NCI-H146 treated with DMSO at 0.1 percent for 48 hours (cell line): ENCODE results near the gene MS4A6E.
"Not testable (repeated sequence)": the region's sequence is repeated elsewhere in the genome, so short reads cannot be mapped to it uniquely, and the experiment has no call there.

Experiments
- DNase-seq: peaks from one replicate; lab custom pipeline; 2025; ENCODE audit not compliant: unreplicated experiment; lab: John Stamatoyannopoulos, UW

MS4A6E gene, protein sequence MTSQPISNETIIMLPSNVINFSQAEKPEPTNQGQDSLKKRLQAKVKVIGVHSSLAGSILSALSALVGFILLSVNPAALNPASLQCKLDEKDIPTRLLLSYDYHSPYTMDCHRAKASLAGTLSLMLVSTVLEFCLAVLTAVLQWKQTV

DNA sequence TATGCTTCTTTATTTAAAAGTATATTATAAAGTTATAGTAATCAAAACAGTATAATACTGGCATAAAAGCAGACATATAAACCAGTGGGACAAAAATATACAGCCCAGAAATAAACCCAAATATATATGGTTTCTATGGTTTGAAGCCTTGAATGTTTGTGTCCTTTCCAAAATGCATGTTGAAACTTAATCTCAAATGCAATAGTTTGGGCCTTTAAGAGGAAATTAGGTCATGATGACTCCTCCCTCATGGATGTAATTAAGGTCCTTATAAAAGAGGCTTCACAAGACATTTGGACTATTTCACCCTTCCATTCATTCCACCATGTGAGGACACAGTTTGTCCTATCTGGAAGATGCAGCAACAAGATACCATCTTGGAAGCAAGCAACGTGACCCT is at the start of gene MS4A6E:
TSS of gene MS4A6E (plus strand) at position 301 of the 400 bp plus-strand sequence. CDS start 7,641 bp downstream, outside the sequence.
- DNase-seq: no peak

DNA sequence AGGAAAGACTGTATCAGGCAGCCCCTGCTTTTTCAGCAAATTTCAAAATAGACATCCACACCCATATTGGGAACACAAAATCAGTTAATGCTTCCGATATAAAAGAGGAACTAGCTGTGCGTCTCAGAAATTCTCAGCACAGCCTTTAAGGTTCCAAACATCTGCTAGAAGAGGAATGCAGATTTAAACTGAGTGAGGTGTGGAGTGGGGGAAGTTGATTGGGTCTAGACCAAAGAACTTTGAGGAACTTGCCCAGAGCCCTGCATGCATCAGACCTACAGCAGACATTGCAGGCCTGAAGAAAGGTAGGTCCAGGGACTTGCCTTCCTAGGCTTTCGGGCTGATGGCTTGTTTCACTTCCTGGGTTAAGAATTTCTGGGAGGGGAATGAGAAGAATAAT is 46.6 kb upstream of the MS4A6E start, which contains the start of gene MS4A4A:
TSS of gene MS4A4A (plus strand) at position 255 of the 400 bp plus-strand sequence. CDS start at position 265, 10 bp downstream.
- no peak for DNase-seq

DNA sequence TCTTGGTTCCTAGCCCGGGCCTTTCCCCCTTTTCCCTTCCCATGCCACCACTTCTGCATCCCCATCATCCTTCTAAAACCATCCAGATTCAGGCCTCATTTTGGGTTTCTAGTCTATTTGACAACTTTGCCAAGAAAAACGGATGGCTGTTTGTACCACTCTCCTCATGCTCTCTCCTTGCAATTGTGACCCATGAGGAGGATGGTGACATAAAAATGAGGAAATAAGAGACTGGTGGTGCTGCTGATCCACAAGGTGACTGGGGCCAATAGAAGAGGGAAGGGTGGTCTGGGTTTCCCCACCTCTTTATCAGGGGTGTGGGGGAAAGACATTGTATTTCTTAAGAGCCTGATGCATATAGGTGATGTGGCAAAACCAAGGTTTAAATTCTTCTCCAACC is 45.6 kb upstream of the MS4A6E start:
- DNase-seq: no peak

DNA sequence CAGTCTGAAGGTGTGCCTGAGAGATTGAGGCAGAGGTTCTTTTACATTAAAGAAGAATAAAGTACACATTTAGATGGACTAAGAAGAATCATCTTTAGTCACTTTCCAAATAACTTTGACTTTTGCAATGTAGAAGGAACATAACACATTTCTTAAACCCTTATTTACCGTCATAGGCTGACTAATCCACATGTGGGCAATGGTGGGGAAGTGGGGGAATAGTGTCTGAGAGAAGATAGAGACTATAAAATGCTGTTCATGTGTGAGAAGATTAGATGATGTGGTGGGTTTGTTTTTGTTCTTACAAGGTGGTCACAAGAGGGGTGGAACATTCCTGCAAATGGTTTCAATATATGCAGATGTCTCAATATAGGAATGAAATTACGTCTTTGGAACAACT is 44.8 kb upstream of the MS4A6E start:
- no peak for DNase-seq

DNA sequence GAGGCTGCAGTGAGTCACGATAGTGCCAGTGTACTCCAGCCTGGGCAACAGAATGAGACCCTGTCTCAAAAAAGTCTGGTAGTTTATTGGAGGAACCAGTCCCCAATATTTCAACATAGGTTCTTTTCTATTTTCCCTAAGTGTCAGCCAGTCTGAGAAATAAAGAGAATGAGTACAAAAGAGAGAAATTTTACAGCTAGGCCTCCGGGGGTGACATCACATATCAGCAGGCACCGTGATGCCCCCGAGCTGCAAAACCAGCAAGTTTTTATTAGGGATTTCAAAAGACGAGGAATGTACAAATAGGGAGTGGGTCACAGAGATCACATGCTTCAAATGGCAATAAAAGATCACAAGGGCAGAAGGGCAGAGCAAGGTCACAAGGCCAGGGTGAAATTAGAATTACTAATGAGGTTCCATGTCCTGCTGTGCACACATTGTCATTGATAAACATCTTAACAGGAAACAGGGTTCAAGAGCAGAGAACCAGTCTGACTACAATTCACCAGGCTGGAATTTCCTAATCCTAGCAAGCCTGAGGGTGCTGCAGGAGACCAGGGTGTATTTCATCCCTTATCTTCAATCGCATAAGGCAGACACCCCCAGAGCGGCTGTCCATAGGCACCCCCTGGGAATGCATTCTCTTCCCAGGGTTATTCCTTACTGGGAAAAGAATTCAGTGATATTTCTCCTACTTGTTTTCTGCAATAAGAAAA is 41.5 kb upstream of the MS4A6E start:
- DNase-seq: not testable (repeated sequence)

DNA sequence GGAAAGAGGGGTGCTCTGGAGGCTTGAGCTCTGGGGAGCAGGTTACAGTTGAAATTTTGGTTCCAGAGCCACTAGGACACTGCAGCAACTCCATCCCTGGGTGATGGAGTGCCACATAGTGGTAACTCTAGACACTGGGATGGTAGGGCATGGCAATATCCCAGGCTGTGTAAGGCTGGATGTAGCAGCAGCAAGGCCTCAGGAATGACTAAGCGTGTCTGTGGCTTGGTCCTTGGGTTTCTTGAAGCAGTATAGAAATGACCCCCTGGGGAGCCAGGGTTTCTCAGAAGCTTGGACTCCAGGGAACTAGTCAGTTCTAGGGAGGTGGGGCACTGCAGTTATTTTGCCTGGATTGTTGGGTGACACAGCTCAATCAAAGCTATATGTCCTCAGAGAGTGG is 38.5 kb upstream of the MS4A6E start:
- DNase-seq: no peak

DNA sequence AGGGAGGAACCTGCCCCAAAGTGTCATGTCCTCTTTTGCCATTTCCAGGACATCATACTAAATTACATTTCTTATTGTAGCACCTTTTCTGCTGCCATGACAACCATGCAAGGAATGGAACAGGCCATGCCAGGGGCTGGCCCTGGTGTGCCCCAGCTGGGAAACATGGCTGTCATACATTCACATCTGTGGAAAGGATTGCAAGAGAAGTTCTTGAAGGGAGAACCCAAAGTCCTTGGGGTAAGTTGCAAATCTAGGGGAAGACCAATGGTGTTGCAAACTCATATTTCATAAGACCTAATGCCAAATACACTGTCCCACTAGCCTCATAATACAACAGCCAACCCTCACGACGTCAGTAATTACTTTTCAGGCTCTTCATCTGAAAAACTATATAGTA is 34.9 kb upstream of the MS4A6E start:
- no peak for DNase-seq

DNA sequence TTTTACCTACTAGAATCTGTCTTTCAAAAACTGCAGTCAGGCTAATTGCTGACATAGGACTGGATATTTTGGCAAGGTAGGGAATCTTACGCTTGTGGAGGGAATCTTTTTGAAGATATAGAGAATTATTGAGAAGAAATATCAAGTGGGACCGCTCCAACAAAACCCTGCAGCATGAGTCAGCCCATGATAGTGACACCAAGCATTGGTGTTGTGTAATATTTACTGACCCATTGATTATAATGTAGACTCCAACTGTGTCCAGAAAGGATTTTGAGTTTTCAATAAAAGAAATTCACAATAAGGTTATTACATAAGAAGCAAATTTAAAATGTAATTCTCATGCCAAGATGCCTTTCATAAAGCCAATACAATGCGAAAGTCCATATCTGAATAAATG is 25.9 kb upstream of the MS4A6E start:
- DNase-seq: no peak

DNA sequence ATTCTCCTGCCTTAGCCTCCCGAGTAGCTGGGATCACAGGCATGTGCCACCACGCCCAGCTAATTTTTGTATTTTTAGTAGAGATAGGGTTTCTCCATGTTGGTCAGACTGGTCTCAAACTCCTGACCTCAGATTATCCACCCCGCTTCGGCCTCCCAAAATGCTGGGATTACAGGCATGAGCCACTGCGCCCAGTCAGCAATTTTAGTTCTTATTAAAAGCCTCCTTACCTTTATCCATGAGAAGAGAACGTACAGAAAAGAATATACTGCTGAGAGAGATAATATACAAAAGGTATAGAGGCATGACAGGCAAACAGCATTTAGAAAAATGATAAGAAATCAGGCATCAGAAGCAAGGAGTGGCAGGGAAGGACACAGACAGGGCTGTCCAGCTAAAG is 25.2 kb upstream of the MS4A6E start:
- not testable (repeated sequence) for DNase-seq

DNA sequence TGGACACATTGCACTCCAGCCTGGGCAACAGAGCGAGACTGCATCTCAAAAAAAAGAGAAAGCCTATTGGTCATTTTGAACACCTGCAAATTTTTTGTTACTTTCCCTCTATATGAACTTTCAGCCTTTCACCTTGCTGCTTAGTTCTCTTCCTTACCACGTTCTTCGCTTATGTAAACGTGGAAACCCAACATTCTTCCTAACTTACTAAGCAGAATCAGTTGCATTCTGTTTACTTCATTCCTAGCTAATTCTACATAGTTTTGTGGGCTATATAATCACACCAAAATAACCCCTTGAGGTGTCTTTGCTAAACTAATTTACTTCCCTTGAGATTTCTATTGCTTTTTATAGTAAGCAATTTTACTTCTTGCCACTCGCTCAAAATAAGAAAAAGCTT is 23.4 kb upstream of the MS4A6E start:
- no peak for DNase-seq

DNA sequence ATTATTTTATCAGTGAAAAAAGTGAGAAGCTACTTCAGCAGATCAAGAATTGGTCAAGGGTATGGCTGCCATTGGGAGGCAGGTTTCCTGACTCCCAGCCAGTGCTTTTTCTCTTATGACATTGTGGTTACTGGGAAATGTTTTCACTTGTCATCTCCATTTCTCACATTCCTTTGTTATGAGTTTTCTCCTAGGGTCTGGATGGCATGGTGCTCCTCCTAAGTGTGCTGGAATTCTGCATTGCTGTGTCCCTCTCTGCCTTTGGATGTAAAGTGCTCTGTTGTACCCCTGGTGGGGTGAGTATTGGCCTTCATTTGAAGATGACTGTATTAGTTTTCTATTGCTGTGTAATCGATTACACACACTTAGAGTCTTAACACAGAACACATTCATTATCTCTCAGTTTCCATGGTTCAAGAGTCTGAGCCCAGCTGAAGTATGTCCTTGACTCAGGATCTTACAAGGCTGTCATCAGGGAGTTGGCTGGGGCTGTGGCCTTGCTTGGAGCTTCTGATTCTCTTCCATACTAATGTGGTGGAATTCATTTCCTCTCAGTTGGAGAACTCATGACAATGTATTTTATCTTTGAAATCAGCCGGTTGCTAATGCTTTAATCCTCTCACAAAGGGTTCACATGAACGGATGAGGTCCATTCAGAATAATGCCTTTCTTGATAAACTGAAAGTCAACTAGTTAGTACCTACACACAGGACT is 21.0 kb upstream of the MS4A6E start:
- DNase-seq: no peak

DNA sequence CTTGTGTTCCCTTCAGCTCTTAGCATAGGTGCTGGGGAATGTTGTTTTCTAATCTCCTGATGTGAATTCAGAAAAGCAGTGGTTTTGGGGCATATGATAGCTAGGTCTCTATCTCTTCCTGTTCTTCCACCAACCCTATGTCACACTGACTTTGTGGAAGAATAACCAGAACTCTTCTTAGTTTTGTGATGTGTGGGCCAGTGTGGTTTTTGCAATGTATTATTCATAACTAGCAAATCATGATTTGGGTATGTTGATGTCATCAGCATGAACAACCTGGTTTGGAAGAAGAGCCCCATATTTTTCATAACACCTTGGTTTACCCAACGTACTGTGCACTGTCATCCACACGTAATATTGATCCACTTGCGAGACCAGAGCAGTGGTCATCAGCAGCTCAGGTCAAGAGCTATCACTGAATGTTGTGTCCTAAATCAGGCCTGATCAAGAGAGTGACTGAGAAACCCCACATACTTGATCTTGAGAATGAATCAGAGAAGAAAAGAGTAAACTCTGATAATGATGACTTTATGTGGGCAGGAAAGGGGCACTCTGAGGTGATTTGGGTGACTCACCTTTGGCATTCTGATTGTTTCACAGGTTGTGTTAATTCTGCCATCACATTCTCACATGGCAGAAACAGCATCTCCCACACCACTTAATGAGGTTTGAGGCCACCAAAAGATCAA is 19.4 kb upstream of the MS4A6E start:
- DNase-seq: no peak

DNA sequence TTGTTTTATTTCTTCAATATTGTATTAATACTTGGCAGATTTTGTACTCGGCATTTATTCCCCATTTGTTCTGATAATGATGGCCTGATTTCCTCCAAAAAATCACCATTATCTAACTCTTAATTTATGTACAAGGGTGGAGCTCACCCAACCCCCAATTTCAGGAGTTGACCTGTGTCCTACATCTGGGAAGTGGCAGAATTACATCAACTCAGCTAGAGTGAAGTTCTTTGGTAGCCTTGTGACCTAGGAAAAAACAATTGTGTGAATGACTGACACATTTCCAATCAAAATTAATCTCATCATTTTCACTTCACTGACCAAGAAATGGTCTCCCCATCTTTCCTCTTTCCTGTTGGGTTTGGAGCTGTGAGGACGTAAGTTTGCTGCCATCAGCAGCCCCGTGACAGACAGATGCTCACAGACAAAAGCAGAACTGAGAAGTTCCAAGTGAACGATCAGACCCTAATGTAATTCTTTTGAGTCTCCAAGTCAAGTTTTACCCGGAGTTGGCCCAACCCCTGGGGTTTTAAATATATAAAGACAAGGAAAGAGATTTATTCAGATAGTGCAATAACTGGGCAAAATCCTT is 16.6 kb upstream of the MS4A6E start:
- DNase-seq: no peak

DNA sequence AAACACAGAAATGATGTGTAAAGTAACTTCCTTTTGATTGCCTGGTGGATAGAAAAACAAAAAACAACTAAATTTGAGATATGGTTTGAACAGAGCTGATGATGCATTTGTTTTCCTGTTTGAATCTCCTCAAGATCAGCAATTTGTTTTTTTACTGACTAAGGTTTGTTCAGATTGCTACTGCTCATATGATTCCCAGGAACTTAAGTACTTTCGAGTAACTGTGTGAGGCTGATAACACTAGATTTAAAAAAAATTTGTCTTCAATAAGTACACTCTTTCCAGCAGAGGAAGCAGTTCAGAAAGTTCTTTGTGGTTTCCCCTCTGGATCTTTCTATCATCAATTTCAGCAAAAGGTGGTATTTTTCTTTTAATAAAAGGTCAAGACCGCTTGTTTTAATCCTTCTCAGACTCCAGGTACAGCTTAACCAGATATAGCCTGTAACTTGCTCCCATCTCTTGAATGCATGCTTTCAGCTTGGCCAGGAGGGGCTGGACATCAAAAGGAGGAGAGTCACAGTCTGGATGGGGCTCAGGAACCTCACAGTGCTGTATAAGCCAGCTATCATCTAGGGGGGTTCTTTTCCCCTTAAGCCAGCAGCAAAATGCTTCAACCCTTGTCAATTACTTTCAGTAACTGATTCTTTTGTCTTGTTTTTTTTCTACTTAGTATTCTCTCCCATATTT is 12.3 kb upstream of the MS4A6E start:
- no peak for DNase-seq

DNA sequence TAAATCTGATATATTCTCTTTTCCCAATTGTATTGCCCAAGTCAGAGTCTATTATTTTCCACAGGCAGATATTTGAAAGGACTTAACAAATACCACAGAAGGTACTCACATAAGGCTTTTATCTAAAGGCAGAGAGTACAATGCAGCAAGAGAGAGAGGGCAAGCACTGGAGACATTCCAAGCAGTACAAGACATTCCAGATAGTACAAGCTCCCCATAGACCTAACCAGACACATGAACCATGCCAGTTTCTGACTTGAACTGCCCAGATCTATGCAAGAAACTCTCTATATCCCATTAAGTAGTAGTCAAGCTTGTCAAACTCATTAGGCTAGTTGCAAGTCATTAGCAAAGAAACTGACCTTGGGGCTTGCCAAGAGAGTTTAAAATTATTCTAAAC is 11.2 kb upstream of the MS4A6E start:
- DNase-seq: no peak

DNA sequence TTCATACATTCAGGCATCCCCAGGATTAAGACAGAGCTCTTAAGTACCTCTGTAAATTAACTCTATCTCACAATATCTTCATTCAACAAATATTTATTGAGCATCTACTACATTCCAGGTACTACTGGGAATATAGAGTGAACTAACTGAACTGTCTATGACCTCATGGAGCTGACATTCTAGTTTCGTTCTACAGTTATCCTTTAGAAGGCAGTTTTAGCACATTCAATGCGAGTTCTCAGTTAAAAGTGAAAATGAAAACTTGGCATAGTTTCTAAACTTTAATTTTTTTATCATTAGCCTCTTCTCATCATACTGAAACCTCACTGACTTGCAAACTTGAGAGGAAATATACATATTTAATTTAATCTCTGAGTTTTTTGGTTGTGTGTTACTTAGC is 10.7 kb upstream of the MS4A6E start:
- DNase-seq: no peak

DNA sequence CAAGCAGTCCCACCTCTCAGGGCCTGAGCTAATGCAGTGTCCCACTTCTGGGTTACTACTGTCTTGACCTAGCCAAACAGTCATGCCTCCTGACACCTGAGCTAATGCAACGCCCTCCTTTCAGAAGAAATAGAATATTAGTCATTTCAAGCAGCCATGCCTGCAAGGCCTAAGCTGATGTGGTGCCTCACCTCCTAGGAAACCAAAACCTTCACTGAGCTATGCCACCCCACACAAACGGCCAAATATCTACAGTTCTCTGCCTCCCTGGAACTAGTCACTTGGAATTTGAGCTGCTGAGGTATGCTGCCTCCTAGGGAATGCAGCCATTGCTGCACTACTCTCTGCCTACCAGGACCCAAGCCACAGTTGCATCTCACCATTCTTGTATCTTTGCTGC is 8.3 kb upstream of the MS4A6E start:
- DNase-seq: no peak

DNA sequence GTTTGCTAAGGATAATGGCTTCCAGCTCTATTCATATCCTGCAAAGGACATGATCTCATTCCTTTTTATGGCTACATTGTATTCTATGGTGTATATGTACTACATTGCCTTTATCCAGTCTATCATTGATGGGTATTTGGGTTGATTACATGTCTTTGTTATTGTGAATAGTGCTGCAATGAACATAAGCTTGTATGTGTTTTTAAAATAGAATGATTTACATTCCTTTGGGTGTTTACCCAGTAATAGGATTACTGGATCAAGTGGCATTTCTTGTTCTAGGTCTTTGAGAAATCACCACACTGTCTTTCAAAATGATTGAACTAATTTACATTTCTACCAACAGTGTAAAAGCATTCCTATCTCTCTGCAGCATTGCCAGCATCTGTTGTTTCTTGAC is 6.0 kb upstream of the MS4A6E start:
- no peak for DNase-seq

DNA sequence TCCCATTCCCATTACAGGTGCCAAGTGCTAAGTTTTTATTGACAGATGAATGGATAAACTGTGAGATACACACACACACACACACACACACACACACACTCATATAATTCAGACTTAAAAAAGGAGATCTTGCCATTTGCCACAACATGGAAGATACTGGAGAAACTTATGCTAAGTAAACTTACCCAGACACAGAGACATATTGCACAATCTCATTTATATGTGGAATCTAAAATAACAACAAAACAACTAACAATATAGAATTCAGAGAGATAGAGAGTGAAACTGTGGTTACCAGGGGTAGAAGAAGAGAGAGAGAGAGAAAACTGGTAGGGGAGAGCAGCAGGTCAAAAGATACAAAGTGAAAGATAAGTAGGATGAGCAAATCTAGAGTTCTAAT is 1.4 kb downstream of the MS4A6E start:
- DNase-seq: no peak

DNA sequence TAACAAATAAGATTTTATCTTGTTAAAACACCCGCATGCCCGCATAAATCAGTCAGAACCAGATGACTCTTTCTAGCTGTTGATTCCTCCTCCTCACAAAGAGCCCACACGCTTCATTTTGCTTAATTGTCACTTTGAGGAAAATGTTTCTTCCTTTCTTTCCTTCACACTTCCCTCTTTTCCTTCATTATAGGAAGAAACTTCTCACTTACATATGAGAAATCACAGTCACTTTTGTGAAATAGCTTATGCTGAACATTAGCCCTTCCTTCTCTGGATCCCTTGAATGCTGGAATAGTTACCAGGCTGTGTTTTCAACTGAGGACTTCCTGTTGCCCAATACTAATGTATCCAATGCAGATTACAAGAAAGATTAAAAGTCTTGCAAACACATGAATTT is 5.8 kb downstream of the MS4A6E start:
- no peak for DNase-seq
